Panc1 (cell line): ENCODE data around the gene MMRN2. TPM values are rescaled to one million over a fixed set of nuclear protein-coding genes. Genes with fewer than 3 reads are reported as not detected.

Experiments used
- ATAC-seq: fragments of 200-7000 bp; cut with Tn5 transposase; 2 replicates; pipeline ENCODE4 v1.9.1; 2020; ENCODE audit warnings: mild to moderate bottlenecking, moderate library complexity
- BruUV-seq: library from RNA; stranded (reverse); fragments of 400-500 nt; replicated peaks from 2 replicates; lab custom pipeline; 2021; lab: Mats Ljungman, UMichigan
- CTCF ChIA-PET: fragments of 300-600 bp; sonication (Branson Sonifier 250); formaldehyde crosslinking; loops from one replicate; lab custom pipeline; 2022; ENCODE audit warnings: antibody characterized with exemption; lab: Charles Lee
- POLR2A ChIA-PET: fragments of 300-600 bp; sonication (Branson Sonifier 250); formaldehyde crosslinking; loops from one replicate; lab custom pipeline; 2022; ENCODE audit warnings: antibody characterized with exemption; lab: Charles Lee
- DNase-seq: peaks from one replicate; pipeline ENCODE4 v3.0.0-alpha.2; 2010; ENCODE audit warnings: low read depth, low spot score
- H3K27ac ChIP-seq: 2 replicates; pipeline ENCODE4 v1.5.1; 2011; ENCODE audit warnings: mild to moderate bottlenecking, low read length, inconsistent platforms
- H3K27me3 ChIP-seq: fragments of 200-500 bp; sonication (Bioruptor generic); 2 replicates; pipeline ENCODE4 v1.6.0; 2014; ENCODE audit warnings: low read length, inconsistent platforms; ENCODE audit not compliant: control insufficient read depth, insufficient read depth
- H3K36me3 ChIP-seq: fragments of 200-500 bp; sonication (Bioruptor generic); 2 replicates; pipeline ENCODE4 v1.5.1; 2014; ENCODE audit warnings: inconsistent platforms, mild to moderate bottlenecking, low read length, moderate library complexity; ENCODE audit not compliant: control insufficient read depth, insufficient read depth
- H3K4me1 ChIP-seq: 2 replicates; pipeline ENCODE4 v1.5.1; 2011; ENCODE audit warnings: inconsistent platforms, mild to moderate bottlenecking, low read length, moderate library complexity; ENCODE audit not compliant: control insufficient read depth, insufficient read depth
- H3K4me3 ChIP-seq, 2 experiments: 2 replicates each; pipeline ENCODE4 v1.5.1; 2011 to 2012; ENCODE audit warnings: low read depth in 2 of 2, low read length in 2 of 2, mild to moderate bottlenecking in 2 of 2, inconsistent platforms in 1 of 2, moderate library complexity in 1 of 2
- H3K9me3 ChIP-seq: fragments of 200-500 bp; sonication (Bioruptor generic); 2 replicates; pipeline ENCODE4 v1.5.1; 2014; ENCODE audit warnings: low read depth, mild to moderate bottlenecking, inconsistent platforms, low read length, moderate library complexity; ENCODE audit not compliant: control insufficient read depth, insufficient read depth
- CTCF ChIP-seq: fragments of 450-650 bp; IDR thresholded peaks from 2 replicates; pipeline ENCODE4 v1.5.1; 2017; ENCODE audit warnings: mild to moderate bottlenecking
- POLR2AphosphoS5 ChIP-seq: IDR thresholded peaks from 2 replicates; pipeline ENCODE4 v1.6.1; 2012; ENCODE audit warnings: mild to moderate bottlenecking, low read depth, low read length, moderate library complexity
- REST ChIP-seq, 2 experiments: IDR thresholded peaks; 2 replicates each; pipeline ENCODE4 v1.6.1; 2011 to 2012; ENCODE audit warnings: low read depth in 2 of 2, control low read depth in 1 of 2, low read length in 1 of 2, mild to moderate bottlenecking in 1 of 2, moderate library complexity in 1 of 2; ENCODE audit not compliant: insufficient read depth in 1 of 2
- SIN3A ChIP-seq: IDR thresholded peaks from 2 replicates; pipeline ENCODE4 v1.6.1; 2012; ENCODE audit warnings: low read depth, mild to moderate bottlenecking, low read length, moderate library complexity, borderline replicate concordance; ENCODE audit not compliant: insufficient read depth
- TCF7L2 ChIP-seq: IDR thresholded peaks from 2 replicates; pipeline ENCODE4 v1.6.1; 2011; ENCODE audit warnings: mild to moderate bottlenecking, low read depth, low read length, inconsistent platforms
- in situ Hi-C: cut with HindIII; loops from 2 replicates; pipeline ENCODE4 v1.10.0; 2016; ENCODE audit warnings: low sequenced_read_pairs, low pct_unique_long_range_greater_than_20kb
- intact Hi-C: fragments of 100-400 bp; cut with micrococcal nuclease; formaldehyde crosslinking; loops from one replicate; pipeline ENCODE4 v1.10.0; 2022; ENCODE audit not compliant: unreplicated experiment
- total RNA-seq: library from RNA; stranded (reverse); gene quantifications from one replicate; pipeline ENCODE4 v1.2.1, GENCODE V29; 2021; ENCODE audit not compliant: unreplicated experiment

MMRN2 gene
- total RNA-seq, 1 experiment from 2014 or later, result 1.0 TPM

GRCh38 chr10:86961481-86962091, 4.2 kb upstream of the MMRN2 start:
- H3K36me3 ChIP-seq, result no peaks in the 10 kb centered on the region
- ATAC-seq (no peak), DNase-seq (no peak)
- H3K4me1 ChIP-seq, result peaks cover 43% of the 10 kb centered on the region
- H3K27ac ChIP-seq, result no peak overlapping the region
- TF ChIP-seq TCF7L2 (no peak), REST (IDR thresholded peaks at IDR 0.05; ENCODE audit: insufficient read depth in 1 of 2, low read depth in 2 of 2, low read length in 1 of 2) (no peak), POLR2AphosphoS5 (no peak), CTCF (no peak), SIN3A (no peak)
- BruUV-seq, result no TSS peak
- H3K4me3 ChIP-seq, result no peak overlapping the region
- intact Hi-C loops (no loop called here), in situ Hi-C loops (no loop called here)
- no peaks in the 10 kb centered on the region for H3K9me3 ChIP-seq
- no peaks in the 10 kb centered on the region for H3K27me3 ChIP-seq
- POLR2A ChIA-PET, result interaction anchor here (0.6 kb wide), 2 partner anchors 24 to 253 kb away, joined by 3 to 4 read pairs; no protein-coding TSS in a partner anchor
- CTCF ChIA-PET, result interaction anchor here (1.4 kb wide), 1 partner anchor 15 kb away, joined by 5 read pairs; no protein-coding TSS in a partner anchor

GRCh38 chr10:86960863-86961434, 3.5 kb upstream of the MMRN2 start:
- Histone ChIP-seq H3K9me3 (no peaks in the 10 kb centered on the region), H3K27ac (no peak overlapping the region; the same call in 1 of the 2 replicates), H3K27me3 (no peaks in the 10 kb centered on the region), H3K4me3 (no peak overlapping the region), H3K4me1 (peaks cover 40% of the 10 kb centered on the region), H3K36me3 (no peaks in the 10 kb centered on the region)
- TF ChIP-seq SIN3A (no peak), REST (IDR thresholded peaks at IDR 0.05; ENCODE audit: insufficient read depth in 1 of 2, low read depth in 2 of 2, low read length in 1 of 2) (no peak), TCF7L2 (no peak), CTCF (no peak), POLR2AphosphoS5 (no peak)
- no TSS peak for BruUV-seq
- ChIA-PET CTCF (interaction anchor here (0.6 to 1.4 kb wide), 6 partner anchors 10 to 615 kb away, joined by 3 to 7 read pairs (median 6); no protein-coding TSS in a partner anchor), POLR2A (no interaction called here)
- no peak for ATAC-seq
- in situ Hi-C loops, result no loop called here
- intact Hi-C loops, result no loop called here
- no peak for DNase-seq
